GM23248 (cell line): Measurements from ENCODE around the gene BTG1.

Experiments used
- EZH2 ChIP-seq: fragments of 200-600 bp; sonication (generic); IDR thresholded peaks from 2 replicates; pipeline ENCODE4 v1.6.1; 2018; ENCODE audit warnings: antibody characterized with exemption, mild to moderate bottlenecking; ENCODE audit not compliant: insufficient read depth, poor library complexity, severe bottlenecking
- EZH2phosphoT487 ChIP-seq: fragments of 200-600 bp; sonication (generic); IDR thresholded peaks from 2 replicates; pipeline ENCODE4 v1.6.1; 2018; ENCODE audit warnings: antibody characterized with exemption, moderate library complexity, mild to moderate bottlenecking, low read depth; ENCODE audit not compliant: insufficient read depth

DNA sequence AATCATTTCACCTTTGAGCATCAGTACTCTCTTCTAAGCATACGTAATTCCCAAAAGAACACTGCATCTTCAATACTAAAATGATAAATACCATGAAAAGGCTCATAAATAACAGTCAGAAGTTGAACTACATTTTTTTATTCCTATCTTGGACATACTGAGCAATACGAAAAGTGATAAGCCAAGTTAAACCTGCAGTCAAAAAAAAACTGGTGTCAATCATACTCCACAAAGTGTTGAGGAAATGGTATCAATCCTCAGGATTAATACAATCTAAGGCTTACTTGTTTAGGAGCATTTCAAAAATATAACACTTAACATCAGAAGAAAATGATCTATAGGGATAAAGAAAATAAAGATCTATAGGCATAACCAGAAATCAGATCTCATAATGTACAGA lies 5.5 kb downstream of the BTG1 start:
- TF ChIP-seq EZH2phosphoT487, result no peak
- TF ChIP-seq EZH2, result no peak
